Osteocyte (in vitro differentiated cells): ENCODE data around the gene ACCSL. TPM values are rescaled to one million over a fixed set of nuclear protein-coding genes. Genes with fewer than 3 reads are reported as not detected.

Source experiments
- DNase-seq: peaks from one replicate; pipeline ENCODE4 v3.0.0; 2021; ENCODE audit warnings: mixed read lengths; ENCODE audit not compliant: unreplicated experiment; ENCODE audit errors: extremely low spot score
- H3K27ac Mint-ChIP-seq: one replicate; pipeline ENCODE4 v1.8.0; 2021; ENCODE audit warnings: mild to moderate bottlenecking, mixed read lengths; ENCODE audit not compliant: unreplicated experiment
- H3K27me3 Mint-ChIP-seq: one replicate; pipeline ENCODE4 v1.8.0; 2021; ENCODE audit warnings: mixed read lengths; ENCODE audit not compliant: unreplicated experiment
- H3K36me3 Mint-ChIP-seq: one replicate; pipeline ENCODE4 v1.8.0; 2021; ENCODE audit warnings: mixed read lengths; ENCODE audit not compliant: unreplicated experiment
- H3K4me1 Mint-ChIP-seq: one replicate; pipeline ENCODE4 v1.8.0; 2021; ENCODE audit warnings: mixed read lengths; ENCODE audit not compliant: unreplicated experiment
- H3K4me3 Mint-ChIP-seq: one replicate; pipeline ENCODE4 v1.8.0; 2021; ENCODE audit warnings: mild to moderate bottlenecking, moderate library complexity, mixed read lengths; ENCODE audit not compliant: unreplicated experiment
- H3K9me3 Mint-ChIP-seq: one replicate; pipeline ENCODE4 v1.8.0; 2021; ENCODE audit warnings: mixed read lengths; ENCODE audit not compliant: unreplicated experiment
- CTCF ChIP-seq: fragments of 200-600 bp; sonication (generic); IDR thresholded peaks from 2 replicates; pipeline ENCODE4 v1.5.0; 2021; ENCODE audit warnings: antibody characterized with exemption, mild to moderate bottlenecking, moderate library complexity
- total RNA-seq: library from RNA; stranded (reverse); gene quantifications from 2 replicates; pipeline ENCODE4 v1.2.1, GENCODE V29; 2021

ACCSL gene
- total RNA-seq, 1 donor from 2014 or later = not detected

DNA sequence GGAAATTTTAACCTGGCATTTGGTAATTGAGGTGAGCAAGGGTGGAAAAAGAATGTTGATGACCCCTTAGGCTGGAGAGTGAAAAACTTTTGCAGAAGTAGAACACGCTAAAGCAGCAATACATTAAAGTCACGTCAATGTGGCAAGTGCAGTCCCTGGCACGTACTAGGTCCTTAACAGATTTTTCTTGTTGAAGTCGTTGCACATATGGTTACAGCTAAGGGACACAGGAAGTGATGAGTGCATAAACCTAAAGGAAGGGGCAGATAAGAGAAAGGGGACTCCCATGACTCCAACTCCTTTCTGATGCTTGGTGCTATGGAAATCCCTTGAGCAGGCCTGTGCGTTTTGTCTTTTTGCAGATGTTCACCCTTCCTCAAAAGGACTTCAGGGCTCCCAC, 19.5 kb downstream of the ACCSL start:
- no peak for TF ChIP-seq CTCF
- Mint-ChIP-seq H3K36me3 (no peaks in the 10 kb centered on the region), H3K4me1 (peaks cover 15% of the 10 kb centered on the region), H3K27me3 (peaks cover 44% of the 10 kb centered on the region), H3K4me3 (no peak overlapping the region), H3K27ac (no peak overlapping the region), H3K9me3 (no peaks in the 10 kb centered on the region)
- DNase-seq = no peak

- no peak overlapping the region for H3K27ac Mint-ChIP-seq
- no peaks in the 10 kb centered on the region for H3K36me3 Mint-ChIP-seq
- H3K4me1 Mint-ChIP-seq = peaks cover 15% of the 10 kb centered on the region
- no peak overlapping the region for H3K4me3 Mint-ChIP-seq
- H3K9me3 Mint-ChIP-seq = no peaks in the 10 kb centered on the region
- no peak for TF ChIP-seq CTCF
- H3K27me3 Mint-ChIP-seq = peaks cover 35% of the 10 kb centered on the region
- no peak for DNase-seq
Observed at GRCh38 chr11:44068180-44068579, 20.4 kb downstream of the ACCSL start.

- H3K27ac Mint-ChIP-seq = no peak overlapping the region
- TF ChIP-seq CTCF = no peak
- no peaks in the 10 kb centered on the region for H3K36me3 Mint-ChIP-seq
- DNase-seq = no peak
- peaks cover 6% of the 10 kb centered on the region for H3K4me1 Mint-ChIP-seq
- H3K4me3 Mint-ChIP-seq = no peak overlapping the region
- H3K9me3 Mint-ChIP-seq = no peaks in the 10 kb centered on the region
- H3K27me3 Mint-ChIP-seq = peaks cover 16% of the 10 kb centered on the region
Observed at GRCh38 chr11:44071157-44071556, 23.4 kb downstream of the ACCSL start.

- DNase-seq = peak; percentile 57
- peaks cover 19% of the 10 kb centered on the region for H3K27me3 Mint-ChIP-seq
- no peaks in the 10 kb centered on the region for H3K36me3 Mint-ChIP-seq
- no peaks in the 10 kb centered on the region for H3K9me3 Mint-ChIP-seq
- H3K27ac Mint-ChIP-seq = no peak overlapping the region
- H3K4me3 Mint-ChIP-seq = no peak overlapping the region
- H3K4me1 Mint-ChIP-seq = no peaks in the 10 kb centered on the region
- no peak for TF ChIP-seq CTCF
Observed at GRCh38 chr11:44072757-44073658, 25.2 kb downstream of the ACCSL start.

- Mint-ChIP-seq H3K36me3 (no peaks in the 10 kb centered on the region), H3K9me3 (no peaks in the 10 kb centered on the region), H3K4me3 (no peak overlapping the region), H3K27me3 (peaks cover 30% of the 10 kb centered on the region), H3K4me1 (no peaks in the 10 kb centered on the region), H3K27ac (no peak overlapping the region)
- no peak for TF ChIP-seq CTCF
- no peak for DNase-seq
Observed at GRCh38 chr11:44078794-44079193, 31.0 kb downstream of the ACCSL start.
